Activated naive CD8-positive, alpha-beta T cell treated with anti-CD3 and anti-CD28 coated beads, Interleukin-2, amount 50 U/mL, for 16 hours (primary cell): Measurements from ENCODE around the gene SPP2.

Experiments
- DNase-seq: peaks from one replicate; pipeline ENCODE4 v3.0.0-alpha.2; 2020; ENCODE audit warnings: low read depth, low spot score

SPP2 gene

DNA sequence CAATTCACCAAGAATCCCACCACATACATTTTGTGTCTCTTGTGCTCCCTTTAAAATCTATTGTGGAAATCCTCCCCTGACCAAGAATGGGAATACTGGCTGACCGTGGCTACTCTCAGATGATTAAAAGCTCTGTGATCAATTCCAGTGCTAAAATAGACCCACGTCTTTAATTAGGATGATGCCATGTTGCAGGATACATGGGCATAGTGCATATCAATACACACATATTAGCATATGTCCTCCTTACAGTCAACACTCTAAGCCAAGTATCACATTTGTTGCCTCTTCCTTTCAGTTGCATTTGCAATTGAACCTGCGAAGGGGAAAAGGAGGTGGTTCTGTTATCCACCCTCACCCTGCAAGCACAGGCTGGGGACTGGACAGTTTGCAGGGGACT lies 41.8 kb downstream of the SPP2 start:
- no peak for DNase-seq

DNA sequence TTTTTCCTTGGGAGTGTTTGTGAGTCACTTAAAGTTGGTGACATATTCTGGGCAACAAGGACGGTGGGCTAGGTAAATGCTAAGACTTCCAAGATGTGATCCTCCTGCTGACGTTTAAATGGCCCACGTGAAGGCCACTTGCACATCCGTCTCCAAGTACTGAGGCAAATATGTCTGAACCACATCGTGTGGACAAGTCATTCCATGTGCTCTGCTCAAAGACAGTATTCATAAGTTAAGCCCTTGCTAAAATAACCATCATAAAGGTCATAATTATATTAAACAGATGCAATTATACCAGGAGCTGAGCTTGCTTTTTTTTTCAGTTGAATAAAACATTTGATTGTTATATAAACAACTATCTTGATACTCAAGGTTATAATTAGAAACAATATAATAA lies 44.8 kb downstream of the SPP2 start:
- no peak for DNase-seq

DNA sequence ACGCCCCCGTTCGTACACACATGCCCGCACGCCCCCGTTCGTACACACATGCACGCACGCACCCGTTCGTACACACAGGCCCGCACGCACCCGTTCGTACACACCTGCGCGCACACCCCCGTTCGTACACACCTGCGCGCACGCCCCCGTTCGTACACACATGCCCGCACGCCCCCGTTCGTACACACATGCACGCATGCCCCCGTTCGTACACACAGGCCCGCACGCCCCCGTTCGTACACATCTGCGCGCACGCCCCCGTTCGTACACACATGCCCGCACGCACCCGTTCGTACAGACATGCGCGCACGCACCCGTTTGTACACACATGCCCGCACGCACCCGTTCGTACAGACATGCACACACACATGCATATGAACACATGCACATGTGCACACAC lies 45.7 kb downstream of the SPP2 start:
- DNase-seq = no peak

DNA sequence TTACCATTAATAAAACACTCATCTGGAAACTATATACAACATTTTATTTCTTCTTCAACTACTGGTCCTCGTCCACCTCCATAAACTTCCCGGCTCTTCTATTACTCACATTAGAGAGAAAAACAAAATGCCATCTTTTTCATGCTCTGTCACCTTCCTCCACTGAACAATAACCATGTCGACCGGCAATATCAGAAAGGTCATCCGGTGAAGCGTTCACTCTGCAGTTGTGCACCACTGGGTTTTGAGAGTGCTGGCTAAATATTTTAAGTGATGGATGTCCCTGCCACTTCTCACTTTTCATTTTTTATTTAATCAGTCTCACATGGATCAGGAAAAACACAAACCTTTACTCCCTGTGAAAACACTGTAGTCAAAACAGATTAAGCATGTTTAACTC lies 48.2 kb downstream of the SPP2 start:
- DNase-seq = no peak

DNA sequence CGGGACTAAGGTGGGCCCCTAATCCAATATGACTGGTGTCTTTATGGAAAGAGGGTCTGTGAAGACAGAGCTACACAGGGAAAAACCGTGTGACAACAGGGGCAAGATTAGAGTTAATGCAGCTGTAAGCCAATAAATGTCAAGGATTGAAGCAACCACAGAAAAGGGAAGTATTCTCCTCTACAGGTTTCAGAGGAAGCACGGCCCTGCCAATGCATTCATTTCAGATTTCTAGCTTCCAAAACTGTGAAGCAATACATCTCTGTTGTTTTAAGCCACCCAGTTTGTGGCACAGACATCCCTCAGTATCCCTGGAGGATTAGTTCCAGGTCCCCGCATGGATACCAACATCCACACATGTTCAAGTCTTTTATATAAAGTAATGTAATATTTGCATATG lies 48.8 kb downstream of the SPP2 start:
- no peak for DNase-seq

DNA sequence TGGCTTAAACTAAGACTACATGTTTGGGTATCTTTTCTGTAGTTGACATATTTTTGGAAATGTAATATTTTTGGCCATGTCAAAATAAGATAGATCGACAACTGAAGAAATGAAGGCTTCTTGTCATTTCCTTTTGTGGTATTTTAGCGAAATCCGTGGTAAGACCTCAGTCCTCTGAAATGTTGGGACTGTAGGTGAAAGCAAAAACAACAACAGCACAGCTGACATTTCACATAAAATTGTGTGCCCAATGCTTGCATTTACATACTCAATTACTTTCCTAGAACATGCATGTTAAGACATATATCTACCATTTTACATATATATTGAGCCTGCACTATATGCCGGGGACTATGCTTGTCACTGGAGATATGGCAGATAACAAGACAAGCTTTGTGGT lies 50.2 kb downstream of the SPP2 start:
- no peak for DNase-seq

DNA sequence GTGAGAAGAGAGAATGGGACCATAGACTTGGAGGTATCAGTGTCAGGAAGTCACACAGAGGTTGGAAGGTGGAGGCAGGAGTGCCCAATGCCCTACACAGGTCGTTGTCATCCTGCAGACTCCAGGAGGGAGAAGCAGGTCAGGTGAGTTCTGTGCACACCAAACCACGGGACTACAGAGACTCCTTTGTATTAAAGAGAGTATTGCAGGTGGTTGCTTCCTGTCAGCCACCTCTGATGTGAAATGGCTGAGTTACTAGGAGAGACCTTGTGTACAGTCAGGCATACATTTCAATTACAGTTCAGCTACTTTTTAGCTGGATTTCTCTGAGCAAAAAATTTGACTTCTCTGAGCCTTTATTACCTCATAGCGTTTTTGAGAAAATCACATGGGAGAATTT lies 51.6 kb downstream of the SPP2 start:
- no peak for DNase-seq

DNA sequence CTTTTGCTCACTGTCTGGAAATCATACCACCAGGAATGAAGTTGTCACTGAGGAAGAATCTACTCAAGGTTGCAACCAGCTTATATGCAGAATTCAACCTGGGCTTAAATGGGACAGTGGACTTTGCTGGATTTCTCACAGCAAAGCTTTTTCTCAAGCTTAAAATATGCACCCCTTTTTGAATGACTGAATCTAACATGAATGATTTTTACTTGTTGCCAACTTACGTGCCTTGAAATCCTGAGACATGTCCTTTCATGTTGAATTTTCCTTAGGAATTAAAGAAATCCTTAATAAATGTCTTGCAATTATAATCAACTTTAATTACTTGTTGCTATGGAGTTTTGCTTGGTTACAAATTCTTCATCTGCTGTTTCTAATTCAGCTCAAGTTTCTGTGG lies 57.4 kb downstream of the SPP2 start:
- DNase-seq = no peak

DNA sequence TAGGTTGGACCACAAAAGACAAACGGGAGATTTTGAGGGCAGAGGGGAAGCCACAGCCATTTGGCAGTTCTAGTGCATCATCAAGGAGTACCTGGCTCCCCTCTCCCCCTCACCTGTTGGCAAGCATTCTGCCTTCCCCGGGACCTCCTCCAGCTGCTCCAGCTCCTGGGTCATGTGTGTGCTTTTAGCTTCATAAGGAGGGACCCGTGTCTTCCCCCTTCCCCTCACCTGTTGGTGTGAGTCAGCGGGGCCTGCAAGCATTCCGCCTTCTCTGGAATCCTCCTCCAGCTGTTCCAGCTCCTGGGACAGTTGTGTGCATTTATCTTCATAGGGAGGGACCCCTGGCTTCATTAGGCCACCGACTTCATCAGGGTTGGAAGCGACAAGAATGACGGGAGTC lies 58.8 kb downstream of the SPP2 start:
- no peak for DNase-seq

DNA sequence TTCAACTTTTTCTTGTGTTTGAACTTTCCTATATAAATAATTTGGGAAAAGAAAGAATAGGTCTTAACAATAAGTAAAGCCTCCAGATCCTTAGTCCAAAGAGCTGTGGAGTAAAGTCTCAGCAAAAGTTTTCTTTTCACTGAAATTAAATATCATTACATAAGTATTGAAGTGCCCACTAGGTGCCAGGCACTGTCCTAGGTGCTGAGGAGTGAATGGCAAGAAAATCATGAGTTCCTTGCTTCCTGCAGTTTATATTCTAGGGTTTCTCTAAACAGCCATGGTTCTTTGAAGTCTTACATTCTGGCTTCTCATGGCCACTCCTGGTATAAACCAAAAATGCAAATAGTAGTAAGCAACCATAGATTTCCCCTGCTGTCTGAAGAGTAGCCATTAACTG lies 59.7 kb downstream of the SPP2 start:
- DNase-seq = no peak

DNA sequence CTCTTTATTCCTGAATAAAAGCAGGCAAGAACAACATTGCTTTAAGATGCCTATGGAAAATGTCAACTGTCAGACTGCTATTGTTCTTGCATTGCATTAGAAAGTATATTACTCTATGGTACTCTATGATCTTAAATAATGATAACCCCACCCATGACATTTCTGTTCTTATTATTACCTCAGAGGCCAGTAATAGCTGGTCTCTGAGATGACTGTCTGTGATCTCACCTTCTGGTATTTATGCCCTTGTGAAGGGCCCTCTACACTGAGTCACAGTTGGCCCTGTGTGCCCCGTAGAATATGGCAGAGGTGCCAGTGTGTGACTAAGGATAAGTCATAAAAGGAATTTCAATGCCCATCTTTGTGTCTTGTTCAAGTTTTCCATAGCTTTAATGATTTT lies 61.0 kb downstream of the SPP2 start:
- no peak for DNase-seq

DNA sequence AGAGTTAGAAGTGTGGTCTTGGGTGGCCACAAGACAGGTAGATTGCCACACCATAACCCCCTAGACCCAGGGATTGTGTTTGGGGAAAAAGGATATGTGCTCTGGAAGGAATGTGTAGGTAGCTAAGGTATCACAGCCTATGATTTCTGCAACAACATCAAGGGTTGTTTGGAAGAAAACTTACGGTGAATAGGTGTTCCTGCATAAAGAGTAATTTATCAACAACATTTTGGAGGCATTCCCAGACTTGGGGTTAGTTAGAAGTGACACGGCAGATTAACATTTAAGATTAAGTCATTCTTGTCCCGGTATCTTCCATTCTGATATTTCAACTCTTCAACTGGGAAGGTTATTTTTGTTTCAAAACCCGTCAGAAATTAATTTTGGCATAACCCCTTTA lies 65.5 kb downstream of the SPP2 start:
- no peak for DNase-seq

DNA sequence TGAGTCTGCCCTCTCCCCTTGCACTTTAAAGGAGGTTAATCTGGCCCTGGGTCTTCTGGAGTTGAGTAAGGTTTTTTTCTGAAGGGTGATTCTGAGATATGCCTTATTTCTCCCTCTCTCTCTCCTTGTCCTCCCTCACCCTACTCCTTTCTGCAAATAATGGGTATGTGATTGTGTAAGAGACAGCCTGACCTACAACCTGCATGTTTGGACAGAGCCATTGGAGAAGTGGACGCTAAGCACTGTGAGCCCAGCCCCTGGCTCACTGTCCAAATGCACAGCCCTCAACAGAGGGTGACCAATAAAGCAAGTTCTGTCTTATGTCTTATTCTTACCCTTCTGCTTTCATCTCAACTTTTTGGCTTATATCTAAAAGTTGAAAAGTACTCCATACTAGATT lies 71.5 kb downstream of the SPP2 start:
- DNase-seq = no peak

DNA sequence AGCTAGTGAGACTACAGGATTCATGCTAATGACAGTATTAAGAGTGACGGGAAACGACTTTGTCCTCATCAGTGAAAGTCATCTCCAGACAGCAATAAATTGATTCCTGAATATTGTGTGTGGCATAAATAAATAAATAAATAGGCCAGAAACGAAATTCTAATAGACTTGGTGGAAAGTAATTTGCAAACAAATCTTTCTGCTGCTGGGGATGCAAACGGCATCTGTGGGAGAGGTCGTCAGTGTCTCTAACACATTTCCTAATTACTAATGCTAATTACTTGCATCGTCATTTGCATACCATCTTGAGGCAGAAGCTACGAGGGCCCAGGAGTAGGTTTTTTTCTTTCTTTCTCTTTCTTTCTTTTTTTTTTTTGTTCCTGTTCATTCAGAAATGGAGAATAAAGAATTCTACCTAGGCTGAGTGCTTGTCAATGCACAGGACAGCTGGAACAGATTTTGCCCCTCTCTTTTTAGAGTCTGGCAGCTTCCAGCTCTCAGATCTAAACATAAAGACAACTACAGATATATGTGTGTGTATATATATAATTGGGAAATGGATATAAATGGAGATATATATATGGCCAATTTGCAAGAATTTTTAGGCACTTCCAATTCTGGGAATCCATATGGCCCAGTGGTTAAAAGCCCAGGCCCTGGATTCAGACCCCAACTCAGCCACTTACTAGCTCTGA lies 75.1 kb downstream of the SPP2 start:
- no peak for DNase-seq

DNA sequence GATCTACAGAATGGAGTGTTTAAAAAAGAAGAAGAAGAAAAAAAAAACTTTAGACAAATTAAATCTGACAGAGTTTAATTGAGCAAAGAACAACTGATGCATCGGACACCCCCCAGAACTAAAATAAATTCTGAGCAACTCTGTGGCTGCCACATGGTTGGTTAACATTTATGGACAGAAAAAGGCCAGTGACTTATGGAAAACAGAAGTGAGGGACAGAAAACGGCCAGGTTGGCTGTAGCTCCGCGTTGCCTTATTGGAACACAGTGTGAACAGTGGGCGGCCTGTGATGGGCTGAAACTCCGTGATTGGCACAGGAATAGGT lies 75.6 kb downstream of the SPP2 start:
- no peak for DNase-seq
